HCT116 (cell line): ENCODE results near the gene AMACR. TPM values are rescaled to one million over a fixed set of nuclear protein-coding genes. Genes with fewer than 3 reads are reported as not detected.

ENCODE experiments used
- ATAC-seq: fragments of 200-7000 bp; cut with Tn5 transposase; 2 replicates; pipeline ENCODE4 v1.9.1; 2020; ENCODE audit warnings: mild to moderate bottlenecking, moderate library complexity
- BruUV-seq: library from RNA; stranded (reverse); fragments of 400-500 nt; replicated peaks from 2 replicates; lab custom pipeline; 2021; lab: Mats Ljungman, UMichigan
- CTCF ChIA-PET: fragments of 300-600 bp; sonication (Branson Sonifier 250); formaldehyde crosslinking; loops from one replicate; lab custom pipeline; 2021; ENCODE audit warnings: antibody characterized with exemption; lab: Charles Lee
- POLR2A ChIA-PET: fragments of 300-600, 350-600 bp; sonication (Branson Sonifier 250); formaldehyde crosslinking; loops from one replicate; lab custom pipeline; 2021; ENCODE audit warnings: antibody characterized with exemption; lab: Charles Lee
- RAD21 ChIA-PET, 2 experiments: fragments of 300-600 bp; sonication (Branson Sonifier 250); formaldehyde crosslinking; loops; one replicate each; lab custom pipeline; 2023; ENCODE audit warnings: low total read pairs in 2 of 2; ENCODE audit not compliant: uncharacterized antibody in 2 of 2, unreplicated experiment in 2 of 2, low non-redundant PET in 1 of 2; lab: Charles Lee
- DNase-seq: peaks from one replicate; pipeline ENCODE4 v3.0.0-alpha.2; 2010; ENCODE audit warnings: low read depth, low spot score
- H2AFZ ChIP-seq: fragments of 200-600 bp; shearing (Covaris generic), sonication (generic); 2 replicates; pipeline ENCODE4 v1.6.1; 2017; ENCODE audit warnings: low read depth, mixed run types, mixed read lengths, antibody characterized with exemption, low read length; ENCODE audit not compliant: poor library complexity, severe bottlenecking
- H3K27ac ChIP-seq: 2 replicates; pipeline ENCODE4 v1.5.1; 2012; ENCODE audit warnings: low read depth, low read length
- H3K27me3 ChIP-seq: fragments of 200-600 bp; sonication (generic); 2 replicates; pipeline ENCODE4 v1.6.1; 2016; ENCODE audit warnings: mixed run types, low read length, mixed read lengths; ENCODE audit not compliant: insufficient read depth
- H3K36me3 ChIP-seq, 2 experiments: fragments of 200-500 bp in 1 of 2; fragments of 200-600 bp in 1 of 2; sonication (Bioruptor generic) in 1 of 2; sonication (generic) in 1 of 2; 2 replicates each; pipeline versions ENCODE4 v1.5.1 to v1.6.1; 2014 to 2016; ENCODE audit warnings: low read length in 2 of 2, inconsistent platforms in 1 of 2, mixed read lengths in 1 of 2, mixed run types in 1 of 2; ENCODE audit not compliant: insufficient read depth in 2 of 2, control insufficient read depth in 1 of 2
- H3K4me1 ChIP-seq, 2 experiments: fragments of 200-600 bp in 1 of 2; sonication (generic) in 1 of 2; 2 replicates each; pipeline versions ENCODE4 v1.5.1 to v1.6.1; 2012 to 2017; ENCODE audit warnings: low read length in 2 of 2, inconsistent platforms in 1 of 2, mild to moderate bottlenecking in 1 of 2, mixed read lengths in 1 of 2, mixed run types in 1 of 2, moderate library complexity in 1 of 2; ENCODE audit not compliant: insufficient read depth in 2 of 2, control insufficient read depth in 1 of 2
- H3K4me2 ChIP-seq: fragments of 200-600 bp; sonication (generic); 2 replicates; pipeline ENCODE4 v1.6.1; 2017; ENCODE audit warnings: mixed run types, low read length, mixed read lengths
- H3K4me3 ChIP-seq, 2 experiments: fragments of 200-600 bp in 1 of 2; sonication (generic) in 1 of 2; replicated peaks in 1 of 2; 2 replicates each; pipeline ENCODE4 v1.5.1; 2011 to 2016; ENCODE audit warnings: low read length in 2 of 2, control low read depth in 1 of 2, low read depth in 1 of 2, mild to moderate bottlenecking in 1 of 2, mixed read lengths in 1 of 2, mixed run types in 1 of 2
- H3K79me2 ChIP-seq: fragments of 200-600 bp; sonication (generic); 2 replicates; pipeline ENCODE4 v1.6.1; 2017; ENCODE audit warnings: mild to moderate bottlenecking, mixed run types, low read length, moderate library complexity, mixed read lengths; ENCODE audit not compliant: insufficient read depth
- H3K9ac ChIP-seq: fragments of 200-600 bp; sonication (generic); 2 replicates; pipeline ENCODE4 v1.6.1; 2016; ENCODE audit warnings: low read length, mixed read lengths
- H3K9me2 ChIP-seq: fragments of 200-600 bp; sonication (generic), shearing (Covaris generic); 2 replicates; pipeline ENCODE4 v1.6.1; 2017; ENCODE audit warnings: mixed run types, mild to moderate bottlenecking, moderate library complexity; ENCODE audit not compliant: insufficient read depth
- H3K9me3 ChIP-seq, 2 experiments: fragments of 200-500 bp in 1 of 2; fragments of 200-600 bp in 1 of 2; sonication (Bioruptor generic) in 1 of 2; sonication (generic) in 1 of 2; 2 replicates each; pipeline ENCODE4 v1.6.1; 2014 to 2017; ENCODE audit warnings: low read length in 2 of 2, mixed read lengths in 2 of 2, inconsistent platforms in 1 of 2, low read depth in 1 of 2, mild to moderate bottlenecking in 1 of 2, mixed run types in 1 of 2, moderate library complexity in 1 of 2; ENCODE audit not compliant: control insufficient read depth in 1 of 2, insufficient read depth in 1 of 2
- H4K20me1 ChIP-seq: fragments of 200-600 bp; sonication (generic), shearing (Covaris generic); 2 replicates; pipeline ENCODE4 v1.6.1; 2017; ENCODE audit warnings: mixed run types, mild to moderate bottlenecking, moderate library complexity; ENCODE audit not compliant: insufficient read depth
- ATF3 ChIP-seq: IDR thresholded peaks from 2 replicates; pipeline ENCODE4 v1.6.1; 2012
- CBX3 ChIP-seq: IDR thresholded peaks from 2 replicates; pipeline ENCODE4 v1.6.1; 2012; ENCODE audit warnings: low read depth
- CEBPB ChIP-seq: IDR thresholded peaks from 2 replicates; pipeline ENCODE4 v1.6.1; 2012; ENCODE audit warnings: low read depth
- CTCF ChIP-seq, 3 experiments: fragments of 200-600 bp in 1 of 3; sonication (generic) in 1 of 3; IDR thresholded peaks in 2 of 3; conservative IDR thresholded peaks in 1 of 3; 2 replicates each; pipeline ENCODE4 v1.5.1; 2012 to 2017; ENCODE audit warnings: low read depth in 2 of 3, low read length in 2 of 3, antibody characterized with exemption in 1 of 3, borderline replicate concordance in 1 of 3, control low read depth in 1 of 3, mild to moderate bottlenecking in 1 of 3, mixed read lengths in 1 of 3, mixed run types in 1 of 3, moderate library complexity in 1 of 3; ENCODE audit not compliant: insufficient read depth in 1 of 3
- EGR1 ChIP-seq: IDR thresholded peaks from 2 replicates; pipeline ENCODE4 v1.6.1; 2012; ENCODE audit warnings: low read depth
- EZH2 ChIP-seq: fragments of 200-600 bp; sonication (generic); IDR thresholded peaks from 2 replicates; pipeline ENCODE4 v1.6.1; 2017; ENCODE audit warnings: antibody characterized with exemption, mixed run types
- JUND ChIP-seq: IDR thresholded peaks from 2 replicates; pipeline ENCODE4 v1.6.1; 2012
- SIN3A ChIP-seq: IDR thresholded peaks from 2 replicates; pipeline ENCODE4 v1.6.1; 2012; ENCODE audit warnings: low read depth
- SP1 ChIP-seq: IDR thresholded peaks from 2 replicates; pipeline ENCODE4 v1.6.1; 2012; ENCODE audit warnings: low read depth
- SRF ChIP-seq: IDR thresholded peaks from 2 replicates; pipeline ENCODE4 v1.6.1; 2012; ENCODE audit warnings: low read depth
- TCF7L2 ChIP-seq: IDR thresholded peaks from 2 replicates; pipeline ENCODE4 v1.7.0; 2011; ENCODE audit warnings: borderline replicate concordance, inconsistent platforms; ENCODE audit not compliant: insufficient read depth, insufficient read length; ENCODE audit errors: extremely low read depth
- ZFX ChIP-seq: fragments of 450-650 bp; IDR thresholded peaks from 2 replicates; pipeline ENCODE4 v1.6.1; 2017
- ZNF274 ChIP-seq: fragments of 200-500 bp; sonication (Bioruptor generic); IDR thresholded peaks from 2 replicates; pipeline ENCODE4 v1.6.1; 2014; ENCODE audit warnings: mild to moderate bottlenecking, low read depth, low read length, inconsistent platforms
- intact Hi-C: fragments of 100-400 bp; cut with micrococcal nuclease; formaldehyde crosslinking; loops from 2 replicates; pipeline ENCODE4 v1.10.0; 2022
- total RNA-seq: library from RNA; stranded (reverse); gene quantifications from one replicate; pipeline ENCODE4 v1.2.1, GENCODE V29; 2021; ENCODE audit not compliant: unreplicated experiment
- TF ChIP-seq, protein P1 (sequence below): IDR thresholded peaks from 2 replicates; pipeline ENCODE4 v1.6.1; 2012; ENCODE audit warnings: low read depth

The AMACR gene
- total RNA-seq, 1 experiment from 2014 or later, result 4.3 TPM

GRCh38 chr5:33969572-33970452, 38.0 kb downstream of the AMACR start (continued):
- TF ChIP-seq CTCF (IDR thresholded peaks at IDR 0.05 in 2 of 3, conservative IDR thresholded peaks at IDR 0.05 in 1 of 3; ENCODE audit: borderline replicate concordance in 1 of 3, insufficient read depth in 1 of 3, low read depth in 2 of 3, low read length in 2 of 3) (peak in 2 of 3 experiments; percentile 61 to 77; a peak in 4 of 6 replicates), SRF (no peak)

DNA sequence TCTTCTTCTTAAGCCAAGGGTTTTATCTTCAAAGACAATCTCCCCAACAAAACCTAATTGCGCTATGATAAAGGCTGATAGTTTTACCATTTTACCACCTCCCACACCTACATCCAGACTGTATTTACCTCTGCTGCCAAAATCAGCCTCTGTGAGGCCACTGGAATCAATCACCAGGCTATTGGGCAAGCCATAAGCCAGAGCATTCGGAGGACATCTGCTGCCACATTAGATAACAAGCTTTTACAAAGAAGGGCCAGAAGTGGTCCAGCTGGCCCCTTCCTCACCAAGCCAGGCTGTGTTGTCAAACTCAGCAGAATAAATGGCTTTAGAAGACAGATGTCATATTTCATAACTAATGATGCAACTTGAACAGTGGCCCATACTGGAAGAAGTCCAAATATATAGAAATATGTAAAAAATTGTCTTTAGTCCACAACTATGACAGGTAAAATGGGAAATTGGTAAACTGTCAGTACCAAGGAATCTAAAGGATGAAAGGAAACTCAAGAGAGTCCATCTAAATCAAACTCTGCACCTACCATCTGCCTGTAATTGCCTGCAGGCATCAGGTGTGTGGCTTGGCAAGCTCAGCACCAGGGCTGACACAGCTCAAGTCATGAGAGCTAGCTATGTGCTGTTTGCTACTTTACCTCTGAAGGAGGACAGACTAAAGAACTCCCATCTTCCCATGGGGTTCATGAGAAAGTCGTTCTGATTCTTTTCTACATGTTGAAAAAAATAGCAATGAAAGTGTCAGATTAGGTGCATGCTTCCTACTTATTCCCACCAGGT, 39.4 kb downstream of the AMACR start:
- Histone ChIP-seq H3K4me3 (no peak overlapping the region), H3K4me2 (no peak overlapping the region), H3K9me2 (no peaks in the 10 kb centered on the region), H3K27ac (no peak overlapping the region), H2AFZ (no peak overlapping the region), H4K20me1 (no peaks in the 10 kb centered on the region), H3K9ac (no peak overlapping the region), H3K36me3 (no peaks in the 10 kb centered on the region), H3K4me1 (no peaks in the 10 kb centered on the region), H3K9me3 (no peaks in the 10 kb centered on the region), H3K27me3 (peaks cover 8% of the 10 kb centered on the region), H3K79me2 (no peaks in the 10 kb centered on the region)
- intact Hi-C loops, result no loop called here
- RAD21 ChIA-PET, result no interaction called here
- POLR2A ChIA-PET, result no interaction called here
- DNase-seq (no peak), ATAC-seq (no peak)
- CTCF ChIA-PET, result no interaction called here
- no TSS peak for BruUV-seq
- no peak for TF ChIP-seq SRF
- TF ChIP-seq ATF3, result no peak
- no peak for TF ChIP-seq ZFX
- TF ChIP-seq SP1, result no peak
- TF ChIP-seq SIN3A, result no peak
- no peak for TF ChIP-seq CBX3
- no peak for TF ChIP-seq EZH2
- no peak for TF ChIP-seq JUND
- TF ChIP-seq CEBPB, result no peak
- no peak for TF ChIP-seq CTCF (IDR thresholded peaks at IDR 0.05 in 2 of 3, conservative IDR thresholded peaks at IDR 0.05 in 1 of 3; ENCODE audit: borderline replicate concordance in 1 of 3, insufficient read depth in 1 of 3, low read depth in 2 of 3, low read length in 2 of 3)
- no peak for TF ChIP-seq TCF7L2
- TF ChIP-seq ZNF274, result no peak
- TF ChIP-seq, protein P1, sequence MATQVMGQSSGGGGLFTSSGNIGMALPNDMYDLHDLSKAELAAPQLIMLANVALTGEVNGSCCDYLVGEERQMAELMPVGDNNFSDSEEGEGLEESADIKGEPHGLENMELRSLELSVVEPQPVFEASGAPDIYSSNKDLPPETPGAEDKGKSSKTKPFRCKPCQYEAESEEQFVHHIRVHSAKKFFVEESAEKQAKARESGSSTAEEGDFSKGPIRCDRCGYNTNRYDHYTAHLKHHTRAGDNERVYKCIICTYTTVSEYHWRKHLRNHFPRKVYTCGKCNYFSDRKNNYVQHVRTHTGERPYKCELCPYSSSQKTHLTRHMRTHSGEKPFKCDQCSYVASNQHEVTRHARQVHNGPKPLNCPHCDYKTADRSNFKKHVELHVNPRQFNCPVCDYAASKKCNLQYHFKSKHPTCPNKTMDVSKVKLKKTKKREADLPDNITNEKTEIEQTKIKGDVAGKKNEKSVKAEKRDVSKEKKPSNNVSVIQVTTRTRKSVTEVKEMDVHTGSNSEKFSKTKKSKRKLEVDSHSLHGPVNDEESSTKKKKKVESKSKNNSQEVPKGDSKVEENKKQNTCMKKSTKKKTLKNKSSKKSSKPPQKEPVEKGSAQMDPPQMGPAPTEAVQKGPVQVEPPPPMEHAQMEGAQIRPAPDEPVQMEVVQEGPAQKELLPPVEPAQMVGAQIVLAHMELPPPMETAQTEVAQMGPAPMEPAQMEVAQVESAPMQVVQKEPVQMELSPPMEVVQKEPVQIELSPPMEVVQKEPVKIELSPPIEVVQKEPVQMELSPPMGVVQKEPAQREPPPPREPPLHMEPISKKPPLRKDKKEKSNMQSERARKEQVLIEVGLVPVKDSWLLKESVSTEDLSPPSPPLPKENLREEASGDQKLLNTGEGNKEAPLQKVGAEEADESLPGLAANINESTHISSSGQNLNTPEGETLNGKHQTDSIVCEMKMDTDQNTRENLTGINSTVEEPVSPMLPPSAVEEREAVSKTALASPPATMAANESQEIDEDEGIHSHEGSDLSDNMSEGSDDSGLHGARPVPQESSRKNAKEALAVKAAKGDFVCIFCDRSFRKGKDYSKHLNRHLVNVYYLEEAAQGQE, result no peak
- no peak for TF ChIP-seq EGR1
